Dermis blood vessel endothelial cell (primary cell): ENCODE results near the gene ATP6V1B1. TPM values are rescaled to one million over a fixed set of nuclear protein-coding genes. Genes with fewer than 3 reads are reported as not detected.
A peak's percentile ranks its signal among the peaks of the same experiment; 100 is the strongest.

Experiments
- DNase-seq: peaks from one replicate; pipeline ENCODE4 v3.0.0; 2010
- total RNA-seq: library from RNA; depleted of rRNA; stranded (reverse); fragments of >200 nt; gene quantifications from 2 replicates; pipeline ENCODE4 v1.2.3, GENCODE V29; 2014

The ATP6V1B1 gene
- total RNA-seq, 1 donor from 2014 or later = not detected

GRCh38 chr2:70947556-70948184, 12.0 kb downstream of the ATP6V1B1 start:
- peak; percentile 76 for DNase-seq

- DNase-seq = peak; percentile 89
Measured at GRCh38 chr2:70948337-70949003, 12.8 kb downstream of the ATP6V1B1 start.

DNA sequence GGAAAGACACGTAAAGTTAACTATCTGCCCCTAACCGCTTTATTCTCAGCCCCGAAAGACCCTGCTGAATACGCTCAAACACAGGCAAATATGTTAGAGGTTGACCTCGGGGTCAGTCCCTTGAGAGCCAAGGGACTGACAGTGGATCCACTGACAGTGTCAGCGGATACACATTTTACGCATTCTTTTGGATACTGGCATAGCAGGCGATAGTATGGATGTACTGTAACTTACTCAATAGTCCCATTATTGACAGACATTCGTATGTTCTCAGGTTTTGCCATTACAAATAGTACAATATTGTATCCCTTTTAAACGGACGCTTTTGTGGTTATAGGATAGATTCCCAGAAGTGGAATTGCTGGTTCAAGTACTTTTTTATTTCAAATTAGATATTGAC, 13.4 kb downstream of the ATP6V1B1 start:
- no peak for DNase-seq

DNA sequence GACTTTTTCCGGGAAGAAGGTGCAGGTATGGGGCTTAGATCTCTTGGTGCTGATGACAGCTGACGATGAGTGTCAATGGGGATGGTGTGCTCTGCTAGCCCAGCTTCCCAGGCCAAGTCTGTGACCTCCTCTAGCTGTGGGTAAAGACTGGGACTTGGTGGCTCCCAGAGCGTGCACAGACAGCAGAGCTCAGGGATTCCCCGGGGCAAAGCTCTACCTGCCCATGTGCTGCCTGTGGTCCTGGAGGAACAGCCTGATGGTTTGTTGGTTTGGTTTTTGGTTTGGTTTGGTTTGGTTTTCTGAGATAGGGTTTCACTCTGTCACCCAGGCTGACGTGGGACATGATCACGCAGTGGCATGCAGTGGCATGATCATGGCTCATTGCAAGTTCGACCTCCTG, 19.2 kb downstream of the ATP6V1B1 start:
- no peak for DNase-seq

DNA sequence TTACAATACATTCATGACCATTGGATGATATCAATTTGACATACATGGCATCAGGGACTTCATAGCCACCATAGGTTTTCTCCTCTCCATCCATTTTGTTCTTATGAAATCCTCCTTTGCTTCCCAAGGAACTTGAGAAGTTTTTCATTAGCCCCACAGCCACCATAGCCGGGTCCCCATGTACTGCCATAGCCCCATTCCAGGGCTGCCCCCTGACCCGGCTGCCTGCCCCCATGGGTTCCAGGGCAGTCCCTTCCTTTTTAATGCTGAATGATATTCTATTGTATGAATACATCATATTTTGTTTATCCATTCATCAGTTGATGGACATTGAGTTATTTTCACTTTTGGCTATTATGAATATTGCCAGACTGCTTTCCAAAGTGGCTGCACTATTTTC, 20.4 kb downstream of the ATP6V1B1 start:
- DNase-seq = no peak

GRCh38 chr2:70957798-70958197, 22.1 kb downstream of the ATP6V1B1 start:
- no peak for DNase-seq

GRCh38 chr2:70958759-70959158, 23.1 kb downstream of the ATP6V1B1 start:
- no peak for DNase-seq

DNA sequence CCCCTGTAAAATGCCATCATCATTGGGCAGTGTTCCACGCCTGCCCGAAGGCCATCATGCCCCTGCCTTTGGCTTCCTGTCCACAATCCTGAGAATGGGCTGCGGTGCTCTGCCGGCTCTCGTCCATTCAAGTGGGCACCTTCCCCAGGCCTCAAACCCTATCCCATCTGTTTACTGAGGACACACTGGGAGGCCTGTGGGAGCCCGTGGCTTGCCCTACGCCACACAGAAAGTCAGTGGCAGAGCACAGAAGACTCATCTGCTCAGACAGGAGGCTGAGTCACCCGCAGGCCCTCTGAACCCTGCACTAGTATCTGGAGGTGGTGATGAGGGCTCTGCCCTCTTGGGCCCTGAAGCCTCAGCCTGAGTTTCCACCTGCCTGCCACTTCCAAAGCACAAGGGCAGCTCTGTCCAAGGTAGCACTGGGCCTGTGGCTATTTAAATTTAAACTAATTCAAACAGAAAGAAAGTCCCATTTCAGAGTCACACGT, 23.6 kb downstream of the ATP6V1B1 start:
- no peak for DNase-seq

DNA sequence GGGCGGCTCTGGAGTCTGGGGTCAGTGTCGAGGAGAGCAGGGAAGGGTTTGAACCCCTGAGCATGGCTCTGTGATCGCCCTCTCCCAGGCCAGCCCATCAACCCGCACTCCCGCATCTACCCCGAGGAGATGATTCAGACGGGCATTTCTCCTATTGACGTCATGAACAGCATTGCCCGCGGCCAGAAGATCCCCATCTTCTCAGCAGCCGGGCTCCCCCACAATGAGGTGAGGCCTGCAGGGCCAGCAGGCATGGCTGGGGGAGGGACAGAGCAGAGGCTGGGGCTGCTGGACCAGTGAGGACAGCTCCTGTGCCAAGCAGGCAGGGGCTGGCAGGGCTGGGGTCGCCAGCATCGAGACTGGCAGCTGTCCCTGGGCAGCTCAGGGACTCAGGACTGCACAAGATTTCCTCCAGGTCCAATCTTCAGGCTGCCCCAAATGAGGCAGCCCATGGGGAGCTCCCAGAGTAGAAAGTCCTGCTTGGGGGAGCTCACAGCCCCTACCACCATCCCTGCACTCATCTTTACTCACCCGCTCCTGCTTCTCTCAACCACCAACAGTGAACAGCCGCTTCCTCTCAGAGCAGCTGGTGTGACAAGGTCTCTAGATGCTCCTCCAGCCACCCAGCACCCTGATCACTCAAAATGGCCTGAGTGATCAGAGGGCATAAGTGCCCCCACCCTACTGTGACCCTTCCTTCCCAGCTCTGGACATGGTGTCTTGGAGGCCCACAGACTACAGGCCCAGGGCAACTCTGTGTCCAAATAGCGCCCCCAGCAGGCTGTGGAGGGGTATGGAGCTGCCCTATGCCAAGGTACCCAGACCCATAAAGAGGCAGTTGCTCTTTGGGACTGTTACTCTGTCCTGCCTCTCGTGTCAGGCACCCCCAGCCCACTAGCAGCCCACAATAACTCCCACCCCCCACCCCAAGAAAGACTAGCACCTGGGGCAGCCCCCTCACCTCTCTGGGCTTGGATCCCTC, 24.4 kb downstream of the ATP6V1B1 start:
- no peak for DNase-seq

- no peak for DNase-seq
Measured at GRCh38 chr2:70960833-70961647, 25.3 kb downstream of the ATP6V1B1 start.

DNA sequence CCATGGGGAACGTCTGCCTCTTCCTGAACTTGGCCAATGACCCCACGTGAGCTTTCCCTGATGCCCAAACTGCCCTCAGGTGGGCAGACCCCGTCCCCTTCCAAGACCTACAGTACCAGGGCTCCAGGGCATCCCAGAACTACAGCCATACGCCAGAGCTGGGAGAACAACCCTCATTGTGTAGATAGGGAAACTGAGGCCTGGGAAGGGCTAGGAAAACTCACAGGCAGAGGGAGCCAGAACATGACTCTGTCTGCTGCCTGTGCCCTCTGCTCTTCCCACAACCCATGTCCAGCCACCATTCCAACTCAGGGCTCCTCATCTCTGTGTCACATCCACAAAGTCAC, 25.9 kb downstream of the ATP6V1B1 start:
- no peak for DNase-seq

GRCh38 chr2:70962211-70962884, 26.6 kb downstream of the ATP6V1B1 start:
- DNase-seq = no peak

GRCh38 chr2:70962885-70963878, 27.5 kb downstream of the ATP6V1B1 start:
- no peak for DNase-seq

DNA sequence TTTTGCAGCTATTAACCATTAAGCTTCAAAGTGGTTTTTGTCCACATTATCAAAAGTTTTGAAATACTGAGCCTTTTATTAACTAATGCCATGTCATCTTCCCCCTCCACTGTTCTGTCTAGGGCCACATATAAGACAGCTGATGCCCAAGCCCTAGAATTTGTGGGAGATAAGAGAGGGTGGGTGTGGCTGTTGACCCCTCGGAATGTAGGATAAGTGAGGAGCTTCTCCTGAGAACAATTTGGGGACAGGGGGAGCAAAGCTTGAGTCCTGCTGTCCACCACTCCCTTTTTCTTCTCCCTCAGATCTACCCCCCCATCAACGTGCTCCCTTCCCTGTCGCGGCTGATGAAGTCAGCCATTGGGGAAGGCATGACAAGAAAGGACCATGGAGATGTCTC, 28.4 kb downstream of the ATP6V1B1 start:
- no peak for DNase-seq

- DNase-seq = peak; percentile 76
Measured at GRCh38 chr2:70964596-70965386, 29.1 kb downstream of the ATP6V1B1 start.

DNA sequence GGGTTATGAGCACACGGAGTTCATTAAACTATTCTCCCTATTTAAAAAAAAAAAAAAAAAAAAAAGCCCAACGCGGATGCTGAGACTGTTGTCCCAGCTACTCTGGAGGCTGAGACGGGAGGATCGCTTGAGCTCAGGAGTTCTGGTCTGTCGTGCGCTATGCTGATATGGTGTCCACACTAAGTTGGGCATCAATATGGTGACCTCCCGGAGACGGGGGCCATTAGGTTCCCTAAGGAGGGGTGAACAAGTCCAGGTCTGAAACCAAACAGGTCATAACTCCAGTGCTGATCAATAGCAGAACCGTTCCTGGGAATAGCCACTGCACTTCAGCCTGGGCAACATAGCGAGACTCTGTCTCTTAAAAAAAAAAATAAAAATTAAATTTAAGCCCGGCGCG, 29.8 kb downstream of the ATP6V1B1 start:
- no peak for DNase-seq

- no peak for DNase-seq
Measured at GRCh38 chr2:70966681-70967080, 31.0 kb downstream of the ATP6V1B1 start.

GRCh38 chr2:70967189-70967588, 31.5 kb downstream of the ATP6V1B1 start:
- DNase-seq = no peak

DNA sequence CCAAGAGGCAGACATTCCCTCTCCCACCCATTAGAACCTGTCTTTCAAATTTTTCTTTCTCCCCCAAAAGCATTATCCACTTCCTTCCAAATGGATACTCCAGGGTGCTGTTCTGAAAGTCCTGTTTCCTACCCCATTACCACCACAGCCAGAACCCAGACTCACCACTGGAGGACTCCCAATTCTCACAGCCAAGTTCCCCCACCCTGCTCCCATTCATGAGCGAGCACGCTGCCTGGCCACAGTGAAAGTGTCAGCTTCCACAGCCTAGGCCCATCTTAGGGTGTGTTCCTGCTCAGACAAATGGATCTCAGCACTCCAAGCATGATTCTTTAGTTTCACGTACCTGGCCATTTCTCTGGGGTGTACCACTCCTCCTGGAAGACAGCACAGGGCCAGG, 38.9 kb downstream of the ATP6V1B1 start:
- DNase-seq = no peak

- DNase-seq = no peak
Measured at GRCh38 chr2:70975237-70975636, 39.5 kb downstream of the ATP6V1B1 start.
